Smooth muscle cell (in vitro differentiated cells): ENCODE results near the gene MMP3. TPM values are rescaled to one million over a fixed set of nuclear protein-coding genes. Genes with fewer than 3 reads are reported as not detected.

Experiments used
- DNase-seq: peaks from one replicate; lab custom pipeline; 2025; ENCODE audit not compliant: unreplicated experiment; lab: John Stamatoyannopoulos, UW
- H2AFZ ChIP-seq: fragments of 200-600 bp; sonication (generic); 2 replicates; pipeline ENCODE4 v1.6.0; 2016; ENCODE audit warnings: antibody characterized with exemption, low read depth, mild to moderate bottlenecking
- H3F3A ChIP-seq: fragments of 200-600 bp; sonication (generic); 2 replicates; pipeline ENCODE4 v1.6.0; 2017; ENCODE audit warnings: antibody characterized with exemption, low read depth
- H3K27ac ChIP-seq: fragments of 200-600 bp; sonication (generic); 2 replicates; pipeline ENCODE4 v1.5.1; 2016; ENCODE audit warnings: low read depth, mild to moderate bottlenecking
- H3K27me3 ChIP-seq: fragments of 200-600 bp; sonication (generic); 2 replicates; pipeline ENCODE4 v1.6.1; 2016; ENCODE audit warnings: low read depth, mild to moderate bottlenecking
- H3K36me3 ChIP-seq: fragments of 200-600 bp; sonication (generic); 2 replicates; pipeline ENCODE4 v1.5.1; 2016; ENCODE audit warnings: low read depth
- H3K4me1 ChIP-seq: fragments of 200-600 bp; sonication (generic); 2 replicates; pipeline ENCODE4 v1.5.1; 2016; ENCODE audit warnings: low read depth
- H3K4me2 ChIP-seq: fragments of 200-600 bp; sonication (generic); 2 replicates; pipeline ENCODE4 v1.6.0; 2016; ENCODE audit warnings: mild to moderate bottlenecking
- H3K4me3 ChIP-seq: fragments of 200-600 bp; sonication (generic); 2 replicates; pipeline ENCODE4 v1.5.1; 2016; ENCODE audit warnings: mild to moderate bottlenecking
- H3K79me2 ChIP-seq: fragments of 200-600 bp; sonication (generic); 2 replicates; pipeline ENCODE4 v1.6.0; 2016; ENCODE audit warnings: low read depth, mild to moderate bottlenecking
- H3K9ac ChIP-seq: fragments of 200-600 bp; sonication (generic); 2 replicates; pipeline ENCODE4 v1.6.0; 2016; ENCODE audit warnings: low read depth
- H3K9me3 ChIP-seq: fragments of 200-600 bp; sonication (generic); replicated peaks from 2 replicates; pipeline ENCODE4 v1.5.1; 2016; ENCODE audit warnings: low read depth
- H4K20me1 ChIP-seq: fragments of 200-600 bp; sonication (generic); 2 replicates; pipeline ENCODE4 v1.6.0; 2016; ENCODE audit warnings: low read depth
- CTCF ChIP-seq: fragments of 200-600 bp; sonication (generic); IDR thresholded peaks from 2 replicates; pipeline ENCODE4 v1.5.1; 2017; ENCODE audit warnings: borderline replicate concordance, mild to moderate bottlenecking, antibody characterized with exemption; ENCODE audit not compliant: insufficient read depth, poor library complexity, severe bottlenecking
- WGBS: methylation state at CpG from one replicate; pipeline ENCODE4 v1.1.7; 2016; ENCODE audit warnings: low lambda C conversion rate; 5-methylcytosine and 5-hydroxymethylcytosine counted together
- polyA plus RNA-seq: library from polyadenylated mRNA; unstranded; fragments of >200 nt; fragmentation: Nextera tagmentation; extraction: Ambion mirVana; gene quantifications from 2 replicates; pipeline ENCODE4 v1.2.1, GENCODE V29; 2016
- total RNA-seq: library from RNA; depleted of rRNA; stranded (reverse); fragments of >200 nt; gene quantifications from 2 replicates; pipeline ENCODE4 v1.2.3, GENCODE V29; 2014

Gene MMP3
- 2.8 and 4.3 TPM in 2 replicates for total RNA-seq
- 2.0 and 3.2 TPM in 2 replicates for polyA plus RNA-seq

GRCh38 chr11:102843489-102843888, at the start of gene MMP3:
Gene MMP3, minus strand, starts transcription at chr11:102843609. Its CDS starts 63 bp downstream, at chr11:102843546.
- no peak within 1 kb of the TSS for H2AFZ ChIP-seq
- H3K4me3 ChIP-seq, result no peak within 1 kb of the TSS
- H3K4me1 ChIP-seq, result no peaks in the 10 kb centered on the region
- DNase-seq, result no peak
- H4K20me1 ChIP-seq, result no peaks in the 10 kb centered on the region
- no peak within 1 kb of the TSS for H3K4me2 ChIP-seq
- H3K9ac ChIP-seq, result no peak within 1 kb of the TSS
- no peaks in the 10 kb centered on the region for H3K36me3 ChIP-seq
- no peak within 1 kb of the TSS for H3K27ac ChIP-seq
- TF ChIP-seq CTCF, result no peak
- WGBS, result 81% methylated on average over 4 of the region's 4 CpGs
- H3K9me3 ChIP-seq, result no peaks in the 10 kb centered on the region
- no peaks in the 10 kb centered on the region for H3K79me2 ChIP-seq
- no peaks in the 10 kb centered on the region for H3F3A ChIP-seq
- peaks cover 5% of the 10 kb centered on the region for H3K27me3 ChIP-seq

GRCh38 chr11:102891736-102892135, 48.3 kb upstream of the MMP3 start:
- H3K4me1 ChIP-seq, result no peaks in the 10 kb centered on the region
- no peak for TF ChIP-seq CTCF
- 96% methylated on average over 1 of the region's 1 CpG for WGBS
- H3K9ac ChIP-seq, result no peak overlapping the region
- no peak overlapping the region for H2AFZ ChIP-seq
- DNase-seq, result no peak
- H3K27ac ChIP-seq, result no peak overlapping the region
- H3K4me2 ChIP-seq, result no peak overlapping the region
- H3K9me3 ChIP-seq, result no peaks in the 10 kb centered on the region
- no peaks in the 10 kb centered on the region for H3K79me2 ChIP-seq
- no peaks in the 10 kb centered on the region for H3F3A ChIP-seq
- H3K4me3 ChIP-seq, result no peak overlapping the region
- no peaks in the 10 kb centered on the region for H4K20me1 ChIP-seq
- no peaks in the 10 kb centered on the region for H3K27me3 ChIP-seq
- H3K36me3 ChIP-seq, result no peaks in the 10 kb centered on the region

- WGBS, result 94% methylated on average over 6 of the region's 6 CpGs
- Histone ChIP-seq H3K4me3 (no peak overlapping the region), H3F3A (no peaks in the 10 kb centered on the region), H3K27ac (no peak overlapping the region), H3K36me3 (no peaks in the 10 kb centered on the region), H3K4me2 (no peak overlapping the region), H3K79me2 (no peaks in the 10 kb centered on the region), H2AFZ (no peak overlapping the region), H3K27me3 (no peaks in the 10 kb centered on the region), H3K9ac (no peak overlapping the region), H3K9me3 (no peaks in the 10 kb centered on the region), H4K20me1 (no peaks in the 10 kb centered on the region), H3K4me1 (no peaks in the 10 kb centered on the region)
- no peak for DNase-seq
- TF ChIP-seq CTCF, result no peak
These were observed 43.6 kb upstream of the MMP3 start for GRCh38 chr11:102886999-102887398.

- H3K4me3 ChIP-seq, result no peak overlapping the region
- H3K9me3 ChIP-seq, result no peaks in the 10 kb centered on the region
- WGBS, result 84% methylated on average over 3 of the region's 3 CpGs
- no peaks in the 10 kb centered on the region for H3F3A ChIP-seq
- H3K27me3 ChIP-seq, result no peaks in the 10 kb centered on the region
- H3K9ac ChIP-seq, result no peak overlapping the region
- H2AFZ ChIP-seq, result no peak overlapping the region
- H3K27ac ChIP-seq, result no peak overlapping the region
- DNase-seq, result no peak
- no peak for TF ChIP-seq CTCF
- no peaks in the 10 kb centered on the region for H3K4me1 ChIP-seq
- H3K36me3 ChIP-seq, result no peaks in the 10 kb centered on the region
- H3K79me2 ChIP-seq, result no peaks in the 10 kb centered on the region
- H3K4me2 ChIP-seq, result no peak overlapping the region
- no peaks in the 10 kb centered on the region for H4K20me1 ChIP-seq
These were observed 39.7 kb upstream of the MMP3 start for GRCh38 chr11:102883141-102883540.
